ENCODE measurements around the gene MTMR6.

The MTMR6 gene

GRCh38 chr13:25280396-25280795, 6.9 kb downstream of the MTMR6 start:
- DNase-seq (ENCODE audit: low spot score): no peak

DNA sequence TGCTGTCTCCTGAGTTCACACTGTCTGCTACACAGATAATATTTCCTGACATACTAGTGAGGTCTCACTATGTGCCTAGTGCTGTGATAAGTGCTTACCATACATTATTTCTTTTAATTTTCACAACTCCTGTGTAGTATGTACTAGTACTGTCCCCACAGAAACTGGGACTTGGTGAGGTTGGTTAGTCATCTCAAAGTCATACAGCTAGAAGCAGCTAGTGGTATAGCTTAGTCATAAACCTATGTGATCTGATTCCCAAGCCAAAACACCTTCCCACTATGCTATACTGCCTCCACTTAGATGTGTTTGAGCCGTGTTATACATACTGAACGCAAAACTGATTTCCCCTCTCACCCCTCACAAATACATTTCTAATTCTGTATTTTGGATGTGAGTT, 10.5 kb downstream of the MTMR6 start:
- no peak for DNase-seq (ENCODE audit: low spot score)

DNA sequence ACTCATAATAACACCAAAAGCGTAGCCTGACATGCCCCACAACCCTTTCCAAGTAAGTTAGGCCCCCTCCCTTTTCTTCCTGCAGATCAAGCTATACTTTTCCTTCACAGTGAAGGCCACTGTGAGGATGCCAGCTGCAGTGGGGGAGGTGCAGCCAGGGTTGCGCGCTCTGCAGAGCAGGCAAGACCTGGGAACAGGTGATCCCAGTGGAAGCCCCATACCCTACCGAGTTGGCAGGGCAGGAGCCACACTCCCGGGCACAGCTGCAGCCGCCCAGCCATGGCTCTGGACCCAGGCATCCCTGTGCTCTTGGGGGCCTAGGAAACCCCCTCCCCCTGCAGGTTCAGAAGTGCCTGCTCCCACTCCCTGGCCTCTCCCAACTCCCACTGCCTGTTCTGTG, 18.7 kb downstream of the MTMR6 start:
- no peak for DNase-seq (ENCODE audit: low spot score)

DNA sequence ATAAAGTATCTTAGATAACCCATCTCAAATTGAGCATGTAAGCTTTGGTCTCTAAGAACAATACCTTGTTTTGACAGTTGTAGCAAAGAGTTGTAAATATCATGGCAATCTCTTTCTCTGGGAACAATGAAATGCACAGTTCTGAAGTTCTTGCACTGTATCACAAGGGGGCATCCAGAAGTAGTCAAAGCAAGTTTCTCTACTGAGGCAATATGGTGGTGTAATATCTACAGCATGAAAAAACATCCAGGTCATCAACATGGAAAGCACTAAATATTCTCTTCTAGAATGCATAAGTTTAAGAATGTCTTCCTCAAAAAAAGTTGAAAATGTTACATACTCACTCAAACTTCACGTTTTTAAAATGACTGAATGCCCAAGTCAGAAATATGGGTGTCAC, 19.6 kb downstream of the MTMR6 start:
- no peak for DNase-seq (ENCODE audit: low spot score)

DNA sequence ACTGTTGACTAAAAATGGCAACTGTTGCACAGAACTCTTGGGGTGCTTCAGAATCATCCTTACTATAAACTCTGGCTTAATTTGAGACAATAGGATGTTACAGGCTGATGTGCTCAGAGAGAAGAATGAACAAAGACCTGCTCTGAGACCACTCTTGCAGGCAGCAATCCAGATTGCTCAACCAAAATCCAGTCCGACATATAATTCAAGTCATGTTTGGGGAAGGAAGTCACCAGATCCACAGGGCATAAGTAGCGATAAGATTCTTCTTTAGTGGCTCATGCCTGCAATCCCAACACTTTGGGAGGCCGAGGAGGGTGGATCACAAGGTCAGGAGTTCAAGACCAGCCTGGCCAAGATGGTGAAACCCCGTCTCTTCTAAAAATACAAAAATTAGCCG, 20.6 kb downstream of the MTMR6 start:
- no peak for DNase-seq (ENCODE audit: low spot score)

DNA sequence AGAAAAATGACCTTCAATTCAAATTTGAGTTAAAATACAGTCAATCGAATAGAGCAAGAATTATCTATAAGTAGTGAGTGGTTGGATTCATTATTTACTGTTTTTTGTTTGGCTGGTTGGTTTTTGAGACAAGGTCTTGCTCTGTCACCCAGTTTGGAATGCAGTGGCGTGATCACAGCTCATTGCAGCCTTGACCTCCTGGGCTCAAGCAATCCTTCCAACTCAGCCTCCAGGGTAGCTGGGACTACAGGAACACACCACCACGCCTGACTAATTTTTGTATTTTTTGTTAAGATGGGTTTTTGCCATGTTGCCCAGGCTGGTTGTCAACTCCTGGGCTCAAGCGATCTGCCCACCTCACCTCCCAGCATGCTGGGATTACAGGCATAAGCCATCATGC, 25.0 kb downstream of the MTMR6 start:
- DNase-seq (ENCODE audit: low spot score): no peak

DNA sequence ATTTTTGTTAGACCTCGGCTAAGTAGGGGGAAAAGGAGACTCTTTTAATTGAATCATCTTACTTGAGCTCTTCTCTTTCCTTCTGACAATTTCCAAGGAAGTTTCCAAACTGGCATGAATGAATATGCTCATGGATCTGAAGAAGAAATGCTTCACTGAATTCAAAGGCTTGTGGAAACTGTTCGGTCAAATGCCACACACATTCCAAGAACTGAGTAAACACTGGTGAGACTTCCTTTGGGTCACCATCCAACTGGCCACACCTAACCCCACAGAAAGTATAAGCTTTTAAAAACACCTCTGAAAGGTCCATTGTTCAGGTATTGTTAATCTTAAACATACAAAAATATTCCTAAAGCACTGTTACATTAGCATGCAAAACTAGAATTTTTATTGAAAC, 33.6 kb downstream of the MTMR6 start:
- no peak for DNase-seq (ENCODE audit: low spot score)

DNA sequence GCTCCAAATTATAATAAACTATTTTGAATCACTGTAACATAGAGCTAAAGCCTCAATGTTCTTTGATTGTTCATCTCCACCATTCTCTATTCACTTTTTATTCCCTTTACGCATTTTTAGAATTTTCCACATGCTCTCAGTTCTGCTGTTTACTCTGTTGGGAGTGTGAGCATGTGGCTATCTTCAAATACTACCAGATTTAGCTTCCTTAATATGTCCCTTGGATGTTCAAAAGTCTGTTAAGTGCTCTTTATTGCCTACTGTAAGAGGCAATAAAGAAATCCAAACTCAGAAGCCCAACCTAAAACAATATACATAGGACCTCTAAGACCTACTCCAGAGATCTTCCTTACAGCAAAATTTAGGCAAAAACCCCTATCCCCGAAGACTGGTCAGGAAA, 34.5 kb downstream of the MTMR6 start:
- no peak for DNase-seq (ENCODE audit: low spot score)

GRCh38 chr13:25252225-25252624, 35.1 kb downstream of the MTMR6 start:
- DNase-seq (ENCODE audit: low spot score): no peak

GRCh38 chr13:25249001-25249543, 38.2 kb downstream of the MTMR6 start:
- peak; percentile 58 for DNase-seq (ENCODE audit: low spot score)

DNA sequence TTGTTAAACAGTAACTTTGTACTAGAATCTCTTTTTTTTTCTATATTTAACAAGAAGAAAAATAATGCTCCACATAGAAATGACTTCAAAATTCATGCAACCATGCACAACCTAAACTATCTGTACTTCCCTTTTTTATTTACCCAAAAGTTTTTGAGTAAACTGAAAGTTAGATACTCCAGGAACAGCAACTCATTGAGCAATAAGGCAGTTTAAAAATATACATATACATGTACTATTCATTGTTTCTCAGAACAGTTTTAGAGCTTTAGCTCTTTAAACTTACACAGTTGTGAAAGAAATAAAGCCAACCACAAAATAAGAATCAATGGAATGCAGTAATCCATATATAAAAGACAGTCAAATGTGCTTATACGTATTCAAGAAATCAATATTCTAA, 39.2 kb downstream of the MTMR6 start:
- DNase-seq (ENCODE audit: low spot score): no peak

DNA sequence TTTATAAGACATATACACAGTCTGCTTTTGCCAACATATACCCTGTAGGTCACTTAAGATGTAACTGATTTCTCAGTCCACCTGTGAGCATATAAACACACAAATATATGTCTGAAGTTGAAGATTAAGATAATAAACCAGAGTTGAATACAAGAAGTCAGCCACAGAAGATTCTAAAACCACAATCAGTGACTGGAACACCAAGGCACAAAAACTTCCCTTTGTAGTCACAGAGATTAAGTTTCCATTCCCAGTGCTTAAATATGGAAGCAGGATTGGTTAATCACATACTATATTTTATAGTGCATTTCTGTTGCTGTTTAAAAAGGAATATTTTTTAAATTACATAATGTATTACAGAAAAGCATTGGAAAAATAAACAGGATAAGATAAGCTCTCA, 39.9 kb downstream of the MTMR6 start:
- DNase-seq (ENCODE audit: low spot score): no peak

DNA sequence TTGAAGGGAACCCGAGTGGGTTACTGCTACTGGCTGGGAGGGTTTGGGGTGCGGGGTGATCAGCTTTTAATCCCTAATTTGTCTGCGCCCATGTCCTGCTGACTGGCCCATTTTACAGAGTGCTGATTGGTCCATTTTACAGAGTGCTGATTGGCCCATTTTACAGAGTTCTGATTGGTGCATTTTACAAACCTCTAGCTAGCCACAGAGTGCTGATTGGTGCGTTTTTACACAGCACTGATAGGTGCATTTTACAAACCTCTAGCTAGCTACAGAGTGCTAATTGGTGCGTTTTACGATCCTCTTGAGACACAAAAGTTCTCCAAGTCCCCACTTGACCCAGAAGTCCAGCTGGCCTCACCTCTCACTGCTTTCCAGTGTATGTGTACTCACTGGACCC, 43.2 kb downstream of the MTMR6 start:
- DNase-seq (ENCODE audit: low spot score): no peak

DNA sequence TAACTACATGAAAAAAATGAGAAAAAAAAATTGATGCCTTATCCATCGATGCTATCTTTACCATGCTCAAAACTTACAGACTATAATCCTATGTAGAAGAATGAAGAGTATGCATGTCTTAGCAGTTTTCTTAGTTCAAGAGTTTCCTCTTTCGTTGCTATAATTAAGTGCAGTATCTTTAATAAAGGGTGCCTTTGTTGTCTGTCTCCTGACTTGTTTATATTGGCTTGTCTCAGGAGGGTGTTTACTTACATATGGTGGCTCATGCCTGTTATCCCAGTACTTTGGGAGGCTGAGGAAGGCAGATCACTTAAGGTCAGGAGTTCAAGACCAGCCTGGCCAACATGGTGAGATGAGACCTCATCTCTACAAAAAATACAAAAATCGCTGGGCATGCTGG, 44.3 kb downstream of the MTMR6 start:
- no peak for DNase-seq (ENCODE audit: low spot score)

- DNase-seq (ENCODE audit: low spot score): no peak
These were observed 46.3 kb downstream of the MTMR6 start for GRCh38 chr13:25241007-25241406.

DNA sequence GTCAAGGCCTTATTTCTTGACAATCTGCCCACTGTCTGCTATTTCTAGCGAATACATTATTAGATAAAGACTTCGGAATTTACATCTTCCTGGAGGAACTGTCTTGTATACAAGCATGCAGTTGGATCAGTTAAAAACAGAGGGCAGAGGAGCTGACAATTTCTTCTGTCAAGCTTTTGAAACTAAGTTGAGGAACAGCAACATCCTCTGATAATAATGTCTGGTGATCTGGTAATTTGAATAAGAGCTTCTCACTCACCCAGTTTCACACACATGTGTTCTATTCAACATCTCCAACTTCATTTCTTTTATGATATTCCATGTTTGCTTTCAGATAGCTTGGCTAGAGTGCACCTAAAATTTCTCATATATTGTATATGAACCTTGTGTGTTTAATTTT, 50.2 kb downstream of the MTMR6 start:
- no peak for DNase-seq (ENCODE audit: low spot score)

GRCh38 chr13:25233861-25234260, 53.4 kb downstream of the MTMR6 start:
- DNase-seq (ENCODE audit: low spot score): no peak

DNA sequence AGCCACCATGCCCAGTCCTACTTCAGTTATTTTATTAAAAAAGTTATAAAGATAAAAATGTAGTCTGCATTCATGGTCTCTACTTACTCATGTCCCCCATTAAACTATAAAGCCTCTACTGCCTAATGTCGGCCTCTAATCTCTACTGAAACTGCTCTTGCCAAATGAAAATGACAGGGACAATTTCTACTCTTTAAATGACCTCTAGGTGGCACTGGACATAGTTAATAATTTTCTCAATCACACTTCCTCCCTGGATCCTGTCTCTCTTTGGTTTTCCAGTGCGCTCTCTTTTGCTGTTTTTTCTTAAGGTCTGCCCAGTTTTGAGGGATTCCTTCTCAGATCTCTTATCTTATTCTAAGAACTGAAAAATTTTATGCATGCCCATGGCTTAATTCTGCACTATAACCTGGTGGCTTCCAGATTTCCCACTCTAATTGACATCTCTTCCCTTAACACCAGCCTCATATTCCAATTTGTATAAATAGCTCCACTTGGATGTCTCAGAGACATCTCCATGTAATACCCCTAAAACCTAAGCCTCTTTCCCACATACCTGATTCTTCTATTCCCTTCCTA, 54.3 kb downstream of the MTMR6 start:
- peak; percentile 46 for DNase-seq (ENCODE audit: low spot score)

- DNase-seq (ENCODE audit: low spot score): peak; percentile 51
These were observed 55.8 kb downstream of the MTMR6 start for GRCh38 chr13:25231517-25231916.

DNA sequence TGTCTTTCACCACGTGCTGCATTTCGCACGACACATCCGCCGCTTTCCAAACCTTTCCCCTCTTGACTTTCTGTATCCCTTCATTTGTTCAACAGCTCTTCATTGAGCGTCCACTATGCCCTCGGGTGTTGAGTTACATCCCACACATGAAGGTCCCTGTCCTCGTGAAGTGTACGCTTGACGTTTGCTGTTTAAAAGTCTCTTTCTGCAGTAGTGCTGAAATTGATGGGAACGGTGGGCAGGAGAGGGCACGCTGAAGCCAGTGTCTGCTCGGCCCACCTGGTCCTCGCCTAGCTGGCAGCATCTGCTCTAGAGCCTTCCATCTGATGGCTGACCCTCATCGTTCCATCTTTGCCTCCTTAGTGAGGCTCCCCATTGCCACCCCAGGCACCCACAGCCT, 59.6 kb downstream of the MTMR6 start:
- DNase-seq (ENCODE audit: low spot score): no peak

- no peak for DNase-seq (ENCODE audit: low spot score)
These were observed 61.3 kb downstream of the MTMR6 start for GRCh38 chr13:25225970-25226369.

DNA sequence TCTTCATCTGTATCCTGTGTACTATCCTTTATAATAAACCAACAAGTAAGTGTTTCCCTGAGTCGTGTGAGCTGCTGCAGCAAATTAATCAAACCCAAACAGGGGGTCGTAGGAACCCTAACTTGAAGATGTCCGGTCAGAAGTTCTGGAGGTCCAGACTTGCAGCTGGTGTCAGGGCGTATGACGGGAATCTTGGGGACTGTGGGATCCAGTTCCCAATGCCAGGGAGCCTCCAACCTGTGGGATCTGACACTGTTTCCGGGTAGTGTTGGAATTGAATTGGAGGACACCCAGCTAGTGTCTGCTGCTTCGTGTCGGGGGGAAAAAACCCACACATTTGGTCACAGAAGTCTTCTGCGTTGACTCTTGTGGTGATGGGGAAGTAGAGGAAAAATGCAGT, 63.1 kb downstream of the MTMR6 start:
- DNase-seq (ENCODE audit: low spot score): no peak

- no peak for DNase-seq (ENCODE audit: low spot score)
These were observed 64.5 kb downstream of the MTMR6 start for GRCh38 chr13:25222740-25223139.

- no peak for DNase-seq (ENCODE audit: low spot score)
These were observed 69.3 kb downstream of the MTMR6 start for GRCh38 chr13:25218019-25218418.

Measured in D341Med (cell line).